RWPE2 (cell line): Measurements from ENCODE around the gene NAPSA.

Experiments
- ATAC-seq: fragments of 200-7000 bp; cut with Tn5 transposase; 3 replicates; pipeline ENCODE4 v1.9.1; 2021; ENCODE audit warnings: low read depth
- DNase-seq: peaks from one replicate; pipeline ENCODE4 v3.0.0-alpha.2; 2020; ENCODE audit warnings: low spot score
- H3K27ac ChIP-seq: fragments of 450-650 bp; 2 replicates; pipeline ENCODE4 v1.5.1; 2017; ENCODE audit warnings: mild to moderate bottlenecking; ENCODE audit not compliant: poor library complexity, severe bottlenecking
- H3K27me3 ChIP-seq: fragments of 250-450 bp; sonication (Bioruptor Pico); 2 replicates; pipeline ENCODE4 v1.5.1; 2021; ENCODE audit warnings: mild to moderate bottlenecking, moderate library complexity; ENCODE audit not compliant: insufficient read depth, poor library complexity, severe bottlenecking
- H3K36me3 ChIP-seq: fragments of 250-450 bp; sonication (Bioruptor Pico); 2 replicates; pipeline ENCODE4 v1.5.1; 2020; ENCODE audit warnings: low read depth, mild to moderate bottlenecking, moderate library complexity
- H3K4me1 ChIP-seq: fragments of 250-450 bp; sonication (Bioruptor Pico); 2 replicates; pipeline ENCODE4 v1.5.1; 2021; ENCODE audit warnings: mild to moderate bottlenecking, moderate library complexity; ENCODE audit not compliant: insufficient read depth, poor library complexity, severe bottlenecking
- H3K4me3 ChIP-seq: fragments of 250-450 bp; sonication (Bioruptor Pico); 2 replicates; pipeline ENCODE4 v1.5.1; 2021; ENCODE audit warnings: mild to moderate bottlenecking, moderate library complexity; ENCODE audit not compliant: severe bottlenecking
- H3K9me3 ChIP-seq: fragments of 250-450 bp; sonication (Bioruptor Pico); 2 replicates; pipeline ENCODE4 v1.5.1; 2021; ENCODE audit warnings: mild to moderate bottlenecking, moderate library complexity; ENCODE audit not compliant: severe bottlenecking
- TF ChIP-seq, protein P1 (sequence below): fragments of 450-650 bp; IDR thresholded peaks from one replicate; pipeline ENCODE4 v1.5.1; 2017; ENCODE audit warnings: mild to moderate bottlenecking, moderate library complexity; ENCODE audit not compliant: poor library complexity, severe bottlenecking

NAPSA gene

DNA sequence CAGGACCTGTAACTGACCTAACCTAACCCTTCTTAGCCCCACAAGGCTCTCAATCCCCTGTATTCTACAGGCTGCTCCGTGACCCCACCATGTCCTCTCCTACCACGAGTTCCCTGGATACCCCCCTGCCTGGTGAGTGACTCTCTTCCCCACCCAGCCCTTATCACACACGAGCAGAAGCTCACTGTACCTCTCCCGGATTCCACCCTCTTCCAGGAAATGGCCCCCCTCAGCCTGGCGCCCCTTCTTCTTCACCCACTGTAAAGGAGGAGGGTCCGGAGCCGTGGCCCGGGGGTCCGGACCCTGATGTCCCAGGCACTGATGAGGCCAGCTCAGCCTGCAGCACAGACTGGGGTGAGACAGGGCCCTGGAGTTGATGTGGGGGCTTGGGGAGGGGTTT lies 12.1 kb upstream of the NAPSA start:
- ATAC-seq (no peak), DNase-seq (no peak)
- no peak overlapping the region for H3K27ac ChIP-seq
- TF ChIP-seq, protein P1, sequence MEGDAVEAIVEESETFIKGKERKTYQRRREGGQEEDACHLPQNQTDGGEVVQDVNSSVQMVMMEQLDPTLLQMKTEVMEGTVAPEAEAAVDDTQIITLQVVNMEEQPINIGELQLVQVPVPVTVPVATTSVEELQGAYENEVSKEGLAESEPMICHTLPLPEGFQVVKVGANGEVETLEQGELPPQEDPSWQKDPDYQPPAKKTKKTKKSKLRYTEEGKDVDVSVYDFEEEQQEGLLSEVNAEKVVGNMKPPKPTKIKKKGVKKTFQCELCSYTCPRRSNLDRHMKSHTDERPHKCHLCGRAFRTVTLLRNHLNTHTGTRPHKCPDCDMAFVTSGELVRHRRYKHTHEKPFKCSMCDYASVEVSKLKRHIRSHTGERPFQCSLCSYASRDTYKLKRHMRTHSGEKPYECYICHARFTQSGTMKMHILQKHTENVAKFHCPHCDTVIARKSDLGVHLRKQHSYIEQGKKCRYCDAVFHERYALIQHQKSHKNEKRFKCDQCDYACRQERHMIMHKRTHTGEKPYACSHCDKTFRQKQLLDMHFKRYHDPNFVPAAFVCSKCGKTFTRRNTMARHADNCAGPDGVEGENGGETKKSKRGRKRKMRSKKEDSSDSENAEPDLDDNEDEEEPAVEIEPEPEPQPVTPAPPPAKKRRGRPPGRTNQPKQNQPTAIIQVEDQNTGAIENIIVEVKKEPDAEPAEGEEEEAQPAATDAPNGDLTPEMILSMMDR = no peak
- H3K27me3 ChIP-seq = no peaks in the 10 kb centered on the region
- H3K4me1 ChIP-seq = no peaks in the 10 kb centered on the region
- H3K36me3 ChIP-seq = peaks cover 25% of the 10 kb centered on the region
- H3K9me3 ChIP-seq = no peaks in the 10 kb centered on the region
- no peak overlapping the region for H3K4me3 ChIP-seq

DNA sequence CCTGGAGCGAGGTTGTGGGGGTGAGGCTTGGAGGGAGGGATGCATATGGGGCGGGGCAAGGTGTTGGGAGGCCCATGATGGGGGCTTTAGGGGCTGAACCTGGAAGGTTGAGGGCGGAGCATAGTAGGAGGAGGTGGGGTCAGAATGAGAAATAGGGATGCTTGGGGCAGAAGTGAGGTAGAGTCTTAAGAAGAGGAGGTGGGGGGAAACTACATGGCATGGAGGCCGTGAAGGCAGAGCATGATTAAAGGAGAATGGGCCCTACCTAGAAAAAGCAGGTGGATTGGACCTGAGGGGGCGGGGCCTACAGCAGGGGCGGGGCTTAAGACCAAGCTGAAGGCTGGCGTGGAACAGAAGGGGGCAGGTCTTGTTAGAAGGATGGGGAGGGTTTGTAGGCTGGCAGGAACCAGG lies 11.6 kb upstream of the NAPSA start:
- H3K4me3 ChIP-seq = no peak overlapping the region
- ATAC-seq (peak; percentile 41), DNase-seq (no peak)
- H3K27me3 ChIP-seq = no peaks in the 10 kb centered on the region
- H3K36me3 ChIP-seq = peaks cover 25% of the 10 kb centered on the region
- peak overlapping the region; percentile 79 for H3K27ac ChIP-seq
- H3K9me3 ChIP-seq = no peaks in the 10 kb centered on the region
- no peaks in the 10 kb centered on the region for H3K4me1 ChIP-seq
- TF ChIP-seq, protein P1 = no peak

DNA sequence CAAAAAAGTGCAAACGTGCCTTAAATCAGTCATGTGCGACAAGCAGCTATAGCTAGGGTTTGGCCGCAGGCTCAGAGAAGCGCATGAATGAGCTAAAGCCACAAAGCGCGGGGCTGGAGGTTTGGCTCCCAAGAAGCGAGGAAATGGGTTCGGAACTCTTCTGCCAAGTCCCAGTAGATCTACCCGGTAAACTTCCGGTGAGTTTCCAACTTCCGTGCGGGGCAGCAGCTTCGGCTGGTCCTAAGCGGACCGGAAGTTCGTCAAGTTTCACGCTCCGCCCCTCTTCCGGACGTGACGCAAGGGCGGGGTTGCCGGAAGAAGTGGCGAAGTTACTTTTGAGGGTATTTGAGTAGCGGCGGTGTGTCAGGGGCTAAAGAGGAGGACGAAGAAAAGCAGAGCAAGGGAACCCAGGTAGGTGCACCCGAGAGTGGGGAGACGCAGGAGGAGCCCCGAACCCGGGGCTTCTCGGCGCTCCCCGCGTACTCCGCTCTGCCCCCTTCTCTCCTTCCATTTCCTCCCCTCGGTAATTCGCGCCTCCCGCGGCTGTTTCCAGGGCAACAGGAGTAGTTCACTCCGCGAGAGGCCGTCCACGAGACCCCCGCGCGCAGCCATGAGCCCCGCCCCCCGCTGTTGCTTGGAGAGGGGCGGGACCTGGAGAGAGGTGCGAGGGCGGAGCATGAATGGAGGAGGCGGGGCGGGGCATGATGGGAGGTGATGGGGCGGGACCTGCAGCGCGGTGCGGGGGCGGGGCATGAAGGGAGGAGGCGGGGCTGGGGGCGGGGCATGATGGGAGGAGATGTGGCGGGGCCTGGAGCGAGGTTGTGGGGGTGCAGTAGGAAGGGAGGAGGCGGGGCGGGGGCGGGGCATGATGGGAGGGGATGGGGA lies 11.0 kb upstream of the NAPSA start, which contains the start of gene NR1H2:
NR1H2 (plus strand) TSS at position 292 of the 885 bp plus-strand sequence. CDS start 1,149 bp downstream, outside the sequence.
- no peaks in the 10 kb centered on the region for H3K27me3 ChIP-seq
- DNase-seq (peak; percentile 92), ATAC-seq (peak; percentile 92)

DNA sequence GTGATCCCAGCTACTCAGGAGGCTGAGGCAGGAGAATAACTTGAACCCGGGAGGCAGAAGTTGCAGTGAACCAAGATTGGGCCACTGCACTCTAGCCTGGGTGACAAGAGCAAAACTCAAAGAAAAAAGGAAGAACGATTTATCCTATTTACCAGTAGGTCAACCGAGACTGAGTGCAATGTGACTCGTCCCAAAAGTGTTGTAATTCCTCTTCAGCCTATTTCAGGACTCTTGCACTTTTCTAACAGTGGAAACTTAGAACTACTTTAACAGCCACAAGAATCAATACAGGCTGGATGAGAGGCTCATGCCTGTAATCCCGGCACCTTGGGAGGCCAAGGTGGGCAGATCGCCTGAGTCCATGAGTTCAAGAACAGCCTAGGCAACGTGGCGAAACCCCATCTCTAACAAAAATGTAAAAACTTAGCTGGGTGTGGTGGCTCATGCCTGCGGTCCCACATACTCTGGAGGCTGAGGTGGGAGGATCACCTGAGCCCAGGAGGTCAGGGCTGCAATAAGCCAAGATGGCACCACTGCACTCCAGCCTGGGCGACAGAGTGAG lies 6.6 kb upstream of the NAPSA start:
- Histone ChIP-seq H3K36me3 (no peaks in the 10 kb centered on the region), H3K27me3 (no peaks in the 10 kb centered on the region), H3K27ac (no peak overlapping the region), H3K9me3 (no peaks in the 10 kb centered on the region), H3K4me3 (no peak overlapping the region), H3K4me1 (no peaks in the 10 kb centered on the region)
- ATAC-seq = no peak
- no peak for DNase-seq
- TF ChIP-seq, protein P1 = no peak

More for the DNA sequence above, 11.0 kb upstream of the NAPSA start, which contains the start of gene NR1H2:
- peaks cover 25% of the 10 kb centered on the region for H3K36me3 ChIP-seq
- TF ChIP-seq, protein P1 = no peak
- H3K4me3 ChIP-seq = peak within 1 kb of the TSS; percentile 64
- H3K4me1 ChIP-seq = no peaks in the 10 kb centered on the region
- H3K9me3 ChIP-seq = no peaks in the 10 kb centered on the region
- H3K27ac ChIP-seq = peak within 1 kb of the TSS; percentile 79
